WTC11 (cell line): ENCODE data around the gene ME2. TPM values are rescaled to one million over a fixed set of nuclear protein-coding genes. Genes with fewer than 3 reads are reported as not detected.

Experiments
- ATF6 ChIP-seq: sonication (generic); formaldehyde crosslinking; IDR thresholded peaks from 2 replicates; pipeline ENCODE4 v1.8.1; 2023; ENCODE audit warnings: mild to moderate bottlenecking, missing genetic modification reagents
- CBFB ChIP-seq: sonication (generic); formaldehyde crosslinking; IDR thresholded peaks from 2 replicates; pipeline ENCODE4 v1.8.1; 2022; ENCODE audit warnings: mild to moderate bottlenecking, low read depth, missing genetic modification reagents
- CDX4 ChIP-seq: fragments of 250-450 bp; sonication (Bioruptor Pico); IDR thresholded peaks from 2 replicates; pipeline ENCODE4 v1.9.0; 2021; ENCODE audit warnings: moderate library complexity, mild to moderate bottlenecking, inconsistent platforms, borderline replicate concordance
- CREB1 ChIP-seq: sonication (generic); formaldehyde crosslinking; IDR thresholded peaks from 2 replicates; pipeline ENCODE4 v1.8.0; 2023; ENCODE audit warnings: mild to moderate bottlenecking, missing genetic modification reagents
- FOXK1 ChIP-seq: sonication (generic); formaldehyde crosslinking; IDR thresholded peaks from 2 replicates; pipeline ENCODE4 v1.8.0; 2022; ENCODE audit warnings: mild to moderate bottlenecking, moderate library complexity, missing genetic modification reagents
- GABPB1 ChIP-seq: sonication (generic); formaldehyde crosslinking; IDR thresholded peaks from 2 replicates; pipeline ENCODE4 v1.8.1; 2023; ENCODE audit warnings: mild to moderate bottlenecking, missing genetic modification reagents
- HMGA2 ChIP-seq: fragments of 250-450 bp; sonication (Bioruptor Pico); IDR thresholded peaks from 2 replicates; pipeline ENCODE4 v1.4.0; 2021; ENCODE audit warnings: mild to moderate bottlenecking, moderate library complexity
- HMGXB4 ChIP-seq: sonication (generic); formaldehyde crosslinking; IDR thresholded peaks from 2 replicates; pipeline ENCODE4 v1.8.1; 2023; ENCODE audit warnings: mild to moderate bottlenecking, moderate library complexity, missing genetic modification reagents
- NFYB ChIP-seq: sonication (generic); formaldehyde crosslinking; conservative IDR thresholded peaks from 2 replicates; pipeline ENCODE4 v1.8.0; 2022; ENCODE audit warnings: low read depth, missing genetic modification reagents
- OVOL2 ChIP-seq: fragments of 250-450 bp; sonication (Bioruptor Pico); IDR thresholded peaks from 2 replicates; pipeline ENCODE4 v1.9.0; 2021; ENCODE audit warnings: mild to moderate bottlenecking, borderline replicate concordance
- PRDM15 ChIP-seq: sonication (generic); formaldehyde crosslinking; IDR thresholded peaks from 2 replicates; pipeline ENCODE4 v1.8.0; 2022; ENCODE audit warnings: missing genetic modification reagents
- PRRX2 ChIP-seq: fragments of 250-450 bp; sonication (Bioruptor Pico); IDR thresholded peaks from 2 replicates; pipeline ENCODE4 v1.8.0; 2021; ENCODE audit warnings: mild to moderate bottlenecking
- RELA ChIP-seq: sonication (generic); formaldehyde crosslinking; IDR thresholded peaks from 2 replicates; pipeline ENCODE4 v1.8.1; 2022; ENCODE audit warnings: missing genetic modification reagents, mild to moderate bottlenecking, borderline replicate concordance
- SMAD3 ChIP-seq: sonication (generic); formaldehyde crosslinking; IDR thresholded peaks from 2 replicates; pipeline ENCODE4 v1.8.0; 2022; ENCODE audit warnings: missing genetic modification reagents, mild to moderate bottlenecking, borderline replicate concordance
- SP1 ChIP-seq: sonication (generic); formaldehyde crosslinking; conservative IDR thresholded peaks from 2 replicates; pipeline ENCODE4 v1.8.1; 2022; ENCODE audit warnings: missing genetic modification reagents
- TP53 ChIP-seq: sonication (generic); formaldehyde crosslinking; IDR thresholded peaks from 2 replicates; pipeline ENCODE4 v1.8.1; 2023; ENCODE audit warnings: mild to moderate bottlenecking, missing genetic modification reagents
- USF2 ChIP-seq: sonication (generic); formaldehyde crosslinking; IDR thresholded peaks from 2 replicates; pipeline ENCODE4 v1.8.1; 2023; ENCODE audit warnings: mild to moderate bottlenecking, missing genetic modification reagents, moderate library complexity
- ZNF219 ChIP-seq: sonication (generic); formaldehyde crosslinking; IDR thresholded peaks from 2 replicates; pipeline ENCODE4 v1.8.0; 2023; ENCODE audit warnings: missing genetic modification reagents, mild to moderate bottlenecking, borderline replicate concordance
- ZNF232 ChIP-seq: sonication (generic); formaldehyde crosslinking; IDR thresholded peaks from 2 replicates; pipeline ENCODE4 v1.8.0; 2022; ENCODE audit warnings: mild to moderate bottlenecking, missing genetic modification reagents
- ZNF396 ChIP-seq: fragments of 250-450 bp; sonication (Bioruptor Pico); IDR thresholded peaks from 2 replicates; pipeline ENCODE4 v1.8.0; 2021; ENCODE audit warnings: mild to moderate bottlenecking, moderate library complexity, borderline replicate concordance
- ZSCAN18 ChIP-seq: fragments of 250-450 bp; sonication (Bioruptor Pico); IDR thresholded peaks from 2 replicates; pipeline ENCODE4 v2.1.2; 2022; ENCODE audit warnings: mild to moderate bottlenecking, moderate library complexity
- total RNA-seq: library from RNA; stranded (reverse); gene quantifications from 3 replicates; pipeline ENCODE4 v1.2.3, GENCODE V29; 2021
- TF ChIP-seq, protein P1 (sequence below): sonication (generic); formaldehyde crosslinking; IDR thresholded peaks from 2 replicates; pipeline ENCODE4 v1.8.0; 2022; ENCODE audit warnings: mild to moderate bottlenecking, missing genetic modification reagents
- TF ChIP-seq, protein P2 (sequence below): sonication (generic); formaldehyde crosslinking; IDR thresholded peaks from 2 replicates; pipeline ENCODE4 v1.8.0; 2022; ENCODE audit warnings: mild to moderate bottlenecking, missing genetic modification reagents

Gene ME2
- total RNA-seq, 1 experiment from 2014 or later, result 57.0 TPM

DNA sequence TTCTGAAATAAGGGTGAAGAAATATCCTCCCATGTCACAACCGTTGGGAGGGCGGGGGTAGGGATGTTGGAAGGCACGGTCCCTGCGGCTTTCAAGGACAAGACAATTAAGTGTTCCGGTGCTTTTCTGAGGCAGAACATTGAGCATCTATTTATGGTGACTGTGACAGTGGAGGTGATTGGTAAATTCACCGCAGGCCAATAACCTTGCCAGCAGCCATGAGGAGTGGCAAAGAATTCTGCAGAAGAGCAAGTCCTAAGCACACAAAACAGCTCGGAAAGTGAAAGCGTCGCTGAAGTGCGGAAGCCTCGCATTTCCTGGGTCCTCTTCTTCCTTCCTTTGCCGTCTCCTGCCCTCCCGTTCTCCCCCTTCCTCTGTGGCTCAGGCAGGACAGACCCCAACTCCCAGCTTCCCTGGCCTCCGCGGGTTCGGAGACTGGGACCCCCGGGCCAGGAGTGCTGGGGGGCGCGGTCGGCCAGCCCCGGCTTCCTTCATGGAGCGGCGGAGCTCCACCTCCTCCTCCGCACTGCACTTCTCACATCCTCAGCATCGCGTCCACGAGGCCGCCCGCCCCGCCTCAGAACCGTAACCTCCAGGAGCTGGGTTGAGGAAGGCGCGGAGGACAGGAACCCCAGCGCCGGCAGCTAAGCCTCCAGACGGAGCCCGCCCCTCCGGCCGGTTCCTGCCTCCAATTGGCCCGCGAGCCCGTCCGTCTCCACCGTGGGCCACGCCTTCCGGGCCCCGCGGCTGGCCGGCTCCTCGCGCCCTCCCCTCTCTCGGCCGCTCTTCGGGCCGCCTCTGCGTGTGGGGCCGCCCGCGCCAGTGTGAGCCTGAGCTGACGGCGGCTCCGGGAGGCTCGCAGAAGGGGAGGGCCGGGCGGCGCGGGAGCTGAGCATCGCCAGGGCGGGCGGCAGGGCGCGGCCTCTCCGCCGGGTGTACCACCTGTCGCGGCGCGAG is at the start of gene ME2 (continued):
- TF ChIP-seq PRDM15 (no peak), USF2 (CRISPR knock-in tag) (peak; percentile 54; the same call in 1 of the 2 replicates), SP1 (CRISPR knock-in tag) (peak; percentile 82), OVOL2 (CRISPR knock-in tag) (0 out of 2 replicates have a peak, but pooled peaks have one; percentile 47), TP53 (CRISPR knock-in tag) (peak; percentile 88), RELA (peak; percentile 32; the same call in 1 of the 2 replicates), NFYB (CRISPR knock-in tag) (peak; percentile 80), ZNF232 (CRISPR knock-in tag) (no peak), CREB1 (0 out of 2 replicates have a peak, but pooled peaks have one; percentile 11), ZNF219 (CRISPR knock-in tag) (peak; percentile 60; the same call in 1 of the 2 replicates), ATF6 (no peak), GABPB1 (CRISPR knock-in tag) (no peak), CDX4 (CRISPR knock-in tag) (no peak), ZSCAN18 (no peak), ZNF396 (no peak), CBFB (CRISPR knock-in tag) (peak; percentile 78; the same call in 1 of the 2 replicates), HMGXB4 (CRISPR knock-in tag) (peak; percentile 83), HMGA2 (peak; percentile 33; the same call in 1 of the 2 replicates), SMAD3 (CRISPR knock-in tag) (no peak), PRRX2 (CRISPR knock-in tag) (no peak), FOXK1 (CRISPR knock-in tag) (peak; percentile 67; the same call in 1 of the 2 replicates)
- TF ChIP-seq, protein P1, sequence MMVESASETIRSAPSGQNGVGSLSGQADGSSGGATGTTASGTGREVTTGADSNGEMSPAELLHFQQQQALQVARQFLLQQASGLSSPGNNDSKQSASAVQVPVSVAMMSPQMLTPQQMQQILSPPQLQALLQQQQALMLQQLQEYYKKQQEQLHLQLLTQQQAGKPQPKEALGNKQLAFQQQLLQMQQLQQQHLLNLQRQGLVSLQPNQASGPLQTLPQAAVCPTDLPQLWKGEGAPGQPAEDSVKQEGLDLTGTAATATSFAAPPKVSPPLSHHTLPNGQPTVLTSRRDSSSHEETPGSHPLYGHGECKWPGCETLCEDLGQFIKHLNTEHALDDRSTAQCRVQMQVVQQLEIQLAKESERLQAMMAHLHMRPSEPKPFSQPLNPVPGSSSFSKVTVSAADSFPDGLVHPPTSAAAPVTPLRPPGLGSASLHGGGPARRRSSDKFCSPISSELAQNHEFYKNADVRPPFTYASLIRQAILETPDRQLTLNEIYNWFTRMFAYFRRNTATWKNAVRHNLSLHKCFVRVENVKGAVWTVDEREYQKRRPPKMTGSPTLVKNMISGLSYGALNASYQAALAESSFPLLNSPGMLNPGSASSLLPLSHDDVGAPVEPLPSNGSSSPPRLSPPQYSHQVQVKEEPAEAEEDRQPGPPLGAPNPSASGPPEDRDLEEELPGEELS (CRISPR knock-in tag), result 0 out of 2 replicates have a peak, but pooled peaks have one; percentile 76
- TF ChIP-seq, protein P2, sequence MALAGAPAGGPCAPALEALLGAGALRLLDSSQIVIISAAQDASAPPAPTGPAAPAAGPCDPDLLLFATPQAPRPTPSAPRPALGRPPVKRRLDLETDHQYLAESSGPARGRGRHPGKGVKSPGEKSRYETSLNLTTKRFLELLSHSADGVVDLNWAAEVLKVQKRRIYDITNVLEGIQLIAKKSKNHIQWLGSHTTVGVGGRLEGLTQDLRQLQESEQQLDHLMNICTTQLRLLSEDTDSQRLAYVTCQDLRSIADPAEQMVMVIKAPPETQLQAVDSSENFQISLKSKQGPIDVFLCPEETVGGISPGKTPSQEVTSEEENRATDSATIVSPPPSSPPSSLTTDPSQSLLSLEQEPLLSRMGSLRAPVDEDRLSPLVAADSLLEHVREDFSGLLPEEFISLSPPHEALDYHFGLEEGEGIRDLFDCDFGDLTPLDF, result no peak; the same call in 1 of the 2 replicates
